Fibroblast of skin of right quadriceps (primary cell): ENCODE measurements around the gene TRIM6.
"Not testable (repeated sequence)": the region's sequence is repeated elsewhere in the genome, so short reads cannot be mapped to it uniquely, and the experiment has no call there.

Source experiments
- DNase-seq: peaks from one replicate; pipeline ENCODE4 v3.0.0-alpha.2; 2013

TRIM6 gene

DNA sequence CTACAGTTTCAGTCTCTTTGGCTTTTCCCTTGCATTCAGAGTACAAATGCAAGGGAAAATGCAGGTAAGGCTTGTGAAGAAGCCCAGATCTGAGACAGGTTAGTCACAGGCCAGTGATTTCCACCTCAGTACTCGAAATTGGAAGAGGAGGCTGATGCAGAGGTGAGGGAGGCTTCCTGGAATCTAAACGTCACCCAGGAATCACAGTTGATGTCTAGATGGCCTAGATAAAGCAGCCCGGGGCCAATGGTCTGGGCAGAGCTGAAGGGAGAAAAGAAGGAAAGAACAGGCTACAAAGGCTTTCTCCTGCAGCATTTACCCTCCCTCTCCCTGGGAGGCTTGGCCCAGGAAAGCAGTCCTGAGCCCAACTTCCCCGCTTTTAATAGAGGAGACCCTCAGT, 8.5 kb downstream of the TRIM6 start:
- no peak for DNase-seq

GRCh38 chr11:5605849-5606248, 9.4 kb downstream of the TRIM6 start:
- DNase-seq: peak; percentile 77

- DNase-seq: no peak
Observed at GRCh38 chr11:5608808-5609207, 12.4 kb downstream of the TRIM6 start.

DNA sequence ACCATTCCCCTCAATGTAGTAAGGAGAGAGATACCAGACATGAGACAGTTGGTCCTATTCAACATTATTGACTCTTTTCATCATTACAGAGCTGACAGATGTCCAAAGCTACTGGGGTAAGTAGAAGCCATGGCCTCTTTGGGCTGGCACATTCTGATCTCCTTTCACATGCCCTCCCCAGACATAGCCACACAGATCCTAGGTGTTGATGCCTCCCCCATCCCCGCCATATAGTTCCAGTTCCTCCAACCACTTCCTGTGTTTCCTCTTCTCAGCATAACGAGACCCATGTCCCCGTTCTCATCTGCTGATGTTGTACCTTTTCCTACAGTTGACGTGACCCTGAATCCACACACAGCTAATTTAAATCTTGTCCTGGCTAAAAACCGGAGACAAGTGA, 14.0 kb downstream of the TRIM6 start:
- no peak for DNase-seq

- DNase-seq: no peak
Observed at GRCh38 chr11:5611627-5612026, 15.2 kb downstream of the TRIM6 start.

DNA sequence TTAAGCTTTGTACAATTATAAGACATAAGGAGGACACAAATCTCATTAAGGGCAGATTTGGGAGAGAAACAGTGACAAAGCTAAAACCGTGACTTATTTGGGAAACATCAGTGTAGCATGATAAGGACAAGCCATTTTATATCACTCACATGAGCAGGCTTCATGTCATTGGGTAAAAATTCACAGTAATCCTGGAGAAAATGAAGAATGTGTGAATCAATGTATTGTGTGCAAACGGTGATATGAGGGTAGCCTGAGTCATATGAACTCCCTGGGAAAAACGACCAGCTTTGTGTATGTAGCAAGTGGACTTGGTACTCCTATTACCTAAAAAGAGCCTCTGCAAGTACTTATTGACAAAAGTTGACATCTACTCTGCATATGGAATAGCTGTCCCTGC, 22.4 kb downstream of the TRIM6 start:
- DNase-seq: peak; percentile 79

DNA sequence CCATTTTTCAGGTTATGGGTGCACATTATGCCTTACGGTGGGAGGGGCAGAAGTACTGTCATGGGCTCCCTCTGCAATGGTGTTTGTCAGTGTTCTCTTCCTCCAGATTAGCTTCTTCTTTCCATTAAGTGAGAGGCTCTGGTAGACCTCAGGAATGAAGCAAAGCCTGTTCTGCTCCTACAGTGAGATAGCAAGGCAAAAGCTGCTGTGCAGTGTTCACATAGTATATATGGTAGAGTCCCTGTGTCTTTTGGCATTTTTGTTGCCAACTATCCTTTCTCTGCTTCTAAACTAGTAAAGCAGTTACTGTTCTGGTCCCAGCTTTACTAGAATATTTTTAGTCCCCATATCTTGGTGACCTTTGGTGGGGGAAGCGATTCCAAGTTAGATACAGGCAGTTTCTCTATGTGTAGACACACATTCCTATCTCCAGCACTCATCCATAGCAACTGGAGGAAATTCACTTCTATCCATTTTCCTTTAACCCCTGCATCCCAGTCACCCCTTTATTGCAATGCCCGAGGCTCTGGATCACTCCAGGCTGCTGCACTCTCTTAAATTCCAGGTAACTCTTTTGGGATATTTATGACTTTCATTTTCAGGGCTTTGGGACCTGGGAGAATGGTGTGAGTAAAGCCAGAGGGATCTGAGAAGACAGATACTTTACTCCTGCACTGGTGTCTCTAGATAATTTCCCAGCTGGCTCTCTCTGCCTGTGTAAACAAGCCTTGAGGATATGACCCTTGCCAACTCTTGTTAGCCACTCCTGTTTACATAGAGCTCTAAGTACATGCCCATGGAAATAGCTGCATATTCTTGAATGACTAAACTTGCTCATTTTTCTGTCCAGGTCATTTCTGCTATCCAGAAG, 24.4 kb downstream of the TRIM6 start:
- peak; percentile 61 for DNase-seq

DNA sequence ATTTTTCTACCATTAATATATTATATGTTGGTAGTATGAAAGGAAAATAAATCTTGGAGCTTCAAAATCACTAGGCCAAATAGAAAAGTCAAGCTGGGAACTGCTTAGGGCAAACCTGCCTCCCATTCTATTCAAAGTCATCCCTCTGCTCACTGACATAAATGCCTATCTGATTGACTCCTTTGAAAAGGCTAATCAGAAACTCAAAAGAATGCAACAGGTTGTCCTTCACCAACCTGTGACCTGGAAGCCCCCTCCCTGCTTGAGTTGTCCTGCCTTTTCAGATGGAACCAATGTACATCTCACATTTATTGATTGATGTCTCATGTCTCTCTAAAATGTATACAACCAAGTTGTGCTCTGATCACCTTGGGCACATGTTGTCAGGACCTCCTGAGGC, 25.1 kb downstream of the TRIM6 start:
- no peak for DNase-seq

DNA sequence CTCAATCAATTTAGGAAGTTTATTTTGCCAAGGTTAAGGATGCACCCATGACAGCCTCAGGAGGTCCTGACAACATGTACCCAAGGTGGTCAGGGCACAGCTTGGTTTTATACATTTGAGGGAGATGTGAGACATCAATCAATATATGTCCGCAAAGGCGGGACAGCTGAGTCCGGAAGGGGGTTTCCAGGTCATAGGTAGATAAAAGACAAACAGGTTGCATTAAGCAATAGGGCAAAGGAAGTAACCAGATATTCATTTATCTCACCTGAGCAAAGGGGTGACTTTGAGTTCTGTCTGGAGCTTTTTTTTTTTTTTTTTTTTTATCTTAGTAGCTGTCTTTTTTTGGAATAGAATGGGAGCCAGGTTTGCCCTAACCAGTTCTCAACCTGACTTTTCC, 26.4 kb downstream of the TRIM6 start:
- DNase-seq: no peak

- peak; percentile 58 for DNase-seq
Observed at GRCh38 chr11:5624489-5625279, 28.2 kb downstream of the TRIM6 start, which contains the start of gene TRIM34. TRIM34 (plus strand) TSS chr11:5625001; CDS start chr11:5632332, 7,331 bp downstream.

DNA sequence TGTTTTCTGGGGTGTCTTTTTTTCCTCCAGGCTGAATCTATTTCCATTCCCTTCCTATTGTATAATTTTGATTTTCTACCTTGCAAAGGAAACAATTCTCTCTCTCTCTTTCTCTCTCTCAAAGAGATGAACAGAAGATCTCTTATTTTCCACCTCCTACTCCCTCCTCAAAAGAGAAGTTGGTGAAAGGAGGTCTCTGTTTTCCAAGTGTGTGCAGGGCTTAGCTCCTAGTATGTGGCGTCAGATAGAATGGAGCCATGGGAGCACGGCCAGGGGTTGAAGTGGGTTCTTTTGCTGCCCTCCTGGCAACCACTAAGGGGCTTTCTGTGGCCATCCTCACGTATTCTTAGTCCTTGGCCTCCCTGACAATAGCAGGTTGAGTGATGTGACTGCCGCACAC, 28.8 kb downstream of the TRIM6 start:
- no peak for DNase-seq

DNA sequence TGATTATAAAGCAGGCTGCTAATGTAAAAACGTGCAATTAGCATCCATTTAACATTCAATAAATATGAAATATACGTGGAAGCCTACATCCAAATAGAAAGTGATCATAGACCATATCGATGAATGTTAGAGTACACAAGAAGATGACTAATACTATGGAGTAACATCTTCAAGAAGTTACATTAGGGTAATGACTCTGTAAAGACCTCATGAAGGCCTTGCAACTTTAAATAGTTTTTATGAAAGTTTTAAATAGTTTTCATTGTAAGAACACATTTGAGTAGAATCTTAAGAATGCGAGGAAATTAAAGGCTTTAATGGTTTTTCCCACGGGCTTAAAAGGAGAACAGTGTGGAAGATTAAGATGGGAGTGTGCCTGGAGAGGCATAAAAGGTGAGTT, 29.8 kb downstream of the TRIM6 start:
- peak; percentile 68 for DNase-seq

DNA sequence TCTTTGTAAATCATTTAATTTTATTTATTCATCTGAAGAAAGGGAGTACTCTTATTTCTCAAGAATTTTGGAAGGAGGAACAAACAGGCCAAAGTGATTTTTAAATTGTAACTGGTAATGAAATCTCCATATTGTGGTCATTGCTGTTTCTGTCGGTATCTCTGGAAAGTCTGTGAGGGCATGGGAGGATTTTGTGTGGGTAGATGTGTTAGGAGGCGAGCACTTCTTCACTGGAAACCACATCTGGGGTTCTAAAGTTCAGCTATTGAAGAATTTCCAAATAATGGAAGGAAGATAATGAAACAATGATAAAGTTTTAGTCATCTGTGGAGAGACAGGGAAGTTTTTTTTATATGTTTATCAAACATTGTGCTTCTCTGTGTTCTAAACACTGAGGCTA, 35.0 kb downstream of the TRIM6 start:
- no peak for DNase-seq

DNA sequence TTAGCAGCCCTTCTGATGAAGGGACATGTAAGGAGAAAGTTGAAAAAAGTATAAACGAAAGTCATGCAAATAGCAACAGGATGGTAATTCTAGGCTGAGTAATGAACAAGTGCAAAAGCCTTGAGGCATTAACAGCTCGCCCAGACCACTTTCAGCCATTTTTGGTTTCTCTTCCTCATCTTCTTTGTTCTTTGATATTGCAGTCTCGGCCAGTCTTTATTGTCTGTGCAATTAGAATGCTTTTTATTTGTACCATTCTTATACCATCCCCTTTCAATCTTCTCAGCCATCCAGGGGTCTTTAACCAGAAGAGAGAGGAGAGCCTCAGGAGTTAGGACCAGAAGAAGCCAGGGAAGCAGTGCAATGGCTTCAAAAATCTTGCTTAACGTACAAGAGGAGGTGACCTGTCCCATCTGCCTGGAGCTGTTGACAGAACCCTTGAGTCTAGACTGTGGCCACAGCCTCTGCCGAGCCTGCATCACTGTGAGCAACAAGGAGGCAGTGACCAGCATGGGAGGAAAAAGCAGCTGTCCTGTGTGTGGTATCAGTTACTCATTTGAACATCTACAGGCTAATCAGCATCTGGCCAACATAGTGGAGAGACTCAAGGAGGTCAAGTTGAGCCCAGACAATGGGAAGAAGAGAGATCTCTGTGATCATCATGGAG, 35.7 kb downstream of the TRIM6 start:
- no peak for DNase-seq

GRCh38 chr11:5639953-5640352, 43.5 kb downstream of the TRIM6 start:
- DNase-seq: no peak

DNA sequence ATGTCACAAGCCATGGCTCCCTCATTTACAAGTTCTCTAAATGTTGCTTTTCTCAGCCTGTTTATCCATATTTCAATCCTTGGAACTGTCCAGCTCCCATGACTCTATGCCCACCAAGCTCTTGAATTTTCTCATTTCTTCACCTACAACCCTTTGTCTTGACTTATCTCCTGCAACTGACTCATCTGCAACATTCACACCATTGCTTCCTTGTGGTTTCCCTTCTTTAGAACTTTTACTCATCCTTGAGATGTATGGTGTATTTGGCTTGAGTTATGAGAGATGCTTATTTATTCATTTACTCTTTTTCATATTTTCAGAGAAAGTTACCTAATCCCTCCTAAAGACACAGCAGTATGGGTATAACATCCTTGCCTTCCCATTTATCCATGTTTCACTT, 47.1 kb downstream of the TRIM6 start:
- DNase-seq: no peak

DNA sequence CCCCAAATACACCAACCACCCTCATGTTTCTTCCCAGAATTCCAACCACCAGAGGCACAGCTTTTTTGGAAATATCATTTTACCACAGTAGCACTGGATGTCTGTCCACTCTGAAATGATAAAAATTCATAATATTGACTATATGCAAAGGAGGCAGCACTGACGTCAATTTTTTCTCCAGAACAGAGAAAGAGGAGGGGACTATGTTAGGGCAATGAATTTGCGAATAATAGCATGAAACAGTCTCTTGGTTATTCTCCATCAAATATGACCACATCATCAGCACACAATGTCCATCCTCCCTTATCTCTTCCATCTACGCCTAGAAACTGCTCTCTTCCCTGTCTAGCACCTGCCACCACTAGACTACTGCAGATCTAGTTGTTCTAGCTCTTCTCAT, 49.7 kb downstream of the TRIM6 start:
- DNase-seq: no peak

DNA sequence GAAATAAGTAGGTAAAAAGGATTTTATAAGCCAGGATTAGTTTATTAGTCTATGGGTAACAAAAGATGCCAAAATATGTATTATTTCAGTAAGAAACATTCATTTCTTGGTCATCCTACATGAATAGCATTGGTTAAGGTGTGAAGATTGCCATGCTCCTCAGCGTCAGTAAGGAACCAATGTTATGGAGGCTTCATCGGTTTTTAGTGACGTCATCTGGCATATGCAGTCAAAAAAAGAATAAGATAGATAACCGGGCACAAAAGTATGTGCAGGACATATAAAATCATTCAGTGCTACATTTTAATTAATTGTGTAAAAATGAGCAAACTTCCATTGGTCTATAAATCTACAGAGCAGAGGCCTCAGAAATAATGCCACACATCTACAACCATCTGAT, 59.0 kb downstream of the TRIM6 start:
- DNase-seq: no peak

GRCh38 chr11:5656956-5657355, 60.5 kb downstream of the TRIM6 start:
- not testable (repeated sequence) for DNase-seq

DNA sequence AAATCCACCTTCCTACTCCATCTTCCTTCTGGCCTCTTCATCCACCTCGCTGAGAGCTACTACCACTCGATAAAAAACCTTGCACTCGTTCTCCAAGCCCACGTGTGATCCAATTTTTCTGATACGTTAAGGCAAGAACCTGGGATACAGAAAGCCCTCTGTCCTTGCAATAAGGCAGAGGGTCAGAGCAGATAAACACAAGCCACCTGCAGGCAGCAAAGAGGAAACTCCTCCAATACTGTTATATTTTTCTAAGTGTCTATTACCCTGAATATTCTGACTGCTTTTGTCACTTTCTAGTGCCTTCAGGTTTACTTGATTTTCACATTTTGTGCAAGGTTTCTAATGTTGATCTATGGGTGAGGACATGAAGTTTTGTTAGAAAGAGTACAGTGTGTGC, 61.9 kb downstream of the TRIM6 start:
- DNase-seq: no peak
